ENCODE results near the gene GNB1. TPM values are rescaled to one million over a fixed set of nuclear protein-coding genes. Genes with fewer than 3 reads are reported as not detected.

The GNB1 gene
- total RNA-seq, 1 experiment from 2014 or later = 400 TPM

GRCh38 chr1:1895060-1895418 is 4.2 kb upstream of the GNB1 start:
- Histone ChIP-seq H2AK5ac (ENCODE audit: insufficient read length, low read length) (no peak overlapping the region), H4K20me1 (ENCODE audit: control insufficient read depth, insufficient read depth, insufficient read length) (no peaks in the 10 kb centered on the region), H3K4ac (ENCODE audit: low read depth, low read length) (no peak overlapping the region), H2BK15ac (ENCODE audit: low read depth, low read length) (no peak overlapping the region), H2BK20ac (ENCODE audit: low read depth, low read length, poor library complexity, severe bottlenecking) (no peak overlapping the region), H3K4me2 (ENCODE audit: insufficient read depth, insufficient read length, low read length) (no peak overlapping the region), H3K9ac (ENCODE audit: extremely low read depth, insufficient read length, low read length) (no peak overlapping the region), H3K18ac (ENCODE audit: insufficient read length, low read depth, low read length) (no peak overlapping the region), H2BK12ac (ENCODE audit: insufficient read length, low read depth, low read length) (no peak overlapping the region), H3K79me2 (ENCODE audit: insufficient read depth, low read length) (no peaks in the 10 kb centered on the region; the same call in 1 of the 2 replicates), H3K27ac (ENCODE audit: insufficient read length, low read depth, low read length) (no peak overlapping the region), H3K27me3 (ENCODE audit: insufficient read depth, low read length) (no peaks in the 10 kb centered on the region; the same call in none of the 2 replicates), H4K8ac (replicated peaks; ENCODE audit: insufficient read length, low read depth, low read length) (no peak overlapping the region), H3T11ph (ENCODE audit: low read length) (no peak overlapping the region), H3K23ac (ENCODE audit: insufficient read length, low read depth, low read length) (no peak overlapping the region), H3K56ac (ENCODE audit: insufficient read length, low read depth, low read length) (no peak overlapping the region), H3K9me3 (ENCODE audit: control insufficient read depth, low read depth, low read length) (no peaks in the 10 kb centered on the region), H3K14ac (ENCODE audit: insufficient read depth, low read length) (no peak overlapping the region), H4K91ac (ENCODE audit: insufficient read length, low read depth, low read length) (no peak overlapping the region), H3K79me1 (ENCODE audit: insufficient read depth, low read depth, low read length, poor library complexity, severe bottlenecking) (no peaks in the 10 kb centered on the region), H3K23me2 (ENCODE audit: insufficient read length, low read depth, low read length, poor library complexity, severe bottlenecking) (peaks cover 6% of the 10 kb centered on the region), H2AFZ (ENCODE audit: low read length) (no peak overlapping the region), H4K5ac (ENCODE audit: insufficient read length, low read depth, low read length) (no peak overlapping the region), H3K4me1 (ENCODE audit: insufficient read depth, low read length) (peaks cover 5% of the 10 kb centered on the region; the same call in 1 of the 2 replicates), H2BK5ac (ENCODE audit: insufficient read length, low read length) (no peak overlapping the region), H2BK120ac (ENCODE audit: low read depth, low read length, poor library complexity, severe bottlenecking) (no peak overlapping the region)
- Mint-ChIP-seq H3K36me3 (ENCODE audit: insufficient read depth in 1 of 3, low read depth in 3 of 3) (no peaks in the 10 kb centered on the region; a peak in 1 of 7 replicates), H3K27me3 (ENCODE audit: low read depth) (peaks cover 8% of the 10 kb centered on the region), H3K9me3 (no peaks in the 10 kb centered on the region; a peak in 1 of 5 replicates), H3K4me1 (peaks cover 29 to 36% of the 10 kb centered on the region in 2 experiments), H3K4me3 (no peak overlapping the region; a peak in 1 of 5 replicates), H3K27ac (peak overlapping the region in 2 of 3 experiments; percentile 62 to 80; a peak in 3 of 7 replicates)
- no peak for TF ChIP-seq CTCF (conservative IDR thresholded peaks at IDR 0.05)
- no peak for DNase-seq
- WGBS (ENCODE audit: extremely low coverage, insufficient read length, low lambda C conversion rate) = no CpG with 5 or more reads among the region's 10 CpGs

Data from H9 (cell line).